HG02840 (cell line): Measurements from ENCODE around the gene PRPF38B.

Experiments used
- ATAC-seq: cut with Tn5 transposase; IDR thresholded peaks from one replicate; pipeline ENCODE4 v1.9.1; 2021; ENCODE audit warnings: mild to moderate bottlenecking, moderate library complexity, moderate number of reproducible peaks; ENCODE audit not compliant: unreplicated experiment, low FRiP score

The PRPF38B gene

GRCh38 chr1:108716437-108717230 lies 24.5 kb downstream of the PRPF38B start:
- ATAC-seq: no peak

DNA sequence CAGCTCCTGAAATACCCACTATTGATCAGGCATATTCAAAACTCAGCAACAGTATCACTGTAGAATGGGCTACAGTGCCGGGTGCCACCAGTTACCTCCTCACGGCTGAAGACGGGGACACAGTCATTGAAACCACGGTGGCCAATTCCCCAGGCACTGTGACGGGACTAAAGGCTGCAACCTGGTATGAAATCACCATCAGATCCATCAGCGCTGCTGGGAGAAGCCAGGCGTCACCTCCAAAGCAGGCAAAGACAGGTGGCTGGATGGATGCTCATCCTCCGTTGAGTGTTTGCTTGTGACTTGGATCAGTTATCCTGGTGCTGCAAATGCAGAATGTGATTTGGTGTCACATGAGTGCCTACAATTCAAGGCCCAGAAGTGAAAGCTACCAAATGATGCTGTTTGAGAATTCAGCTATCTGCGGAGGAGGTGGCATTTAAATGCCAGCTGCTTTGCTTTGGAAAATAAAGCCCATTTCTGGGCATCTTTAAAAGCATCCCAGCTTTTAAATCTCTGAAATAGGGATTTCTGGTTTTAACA lies 25.7 kb downstream of the PRPF38B start:
- ATAC-seq: no peak

DNA sequence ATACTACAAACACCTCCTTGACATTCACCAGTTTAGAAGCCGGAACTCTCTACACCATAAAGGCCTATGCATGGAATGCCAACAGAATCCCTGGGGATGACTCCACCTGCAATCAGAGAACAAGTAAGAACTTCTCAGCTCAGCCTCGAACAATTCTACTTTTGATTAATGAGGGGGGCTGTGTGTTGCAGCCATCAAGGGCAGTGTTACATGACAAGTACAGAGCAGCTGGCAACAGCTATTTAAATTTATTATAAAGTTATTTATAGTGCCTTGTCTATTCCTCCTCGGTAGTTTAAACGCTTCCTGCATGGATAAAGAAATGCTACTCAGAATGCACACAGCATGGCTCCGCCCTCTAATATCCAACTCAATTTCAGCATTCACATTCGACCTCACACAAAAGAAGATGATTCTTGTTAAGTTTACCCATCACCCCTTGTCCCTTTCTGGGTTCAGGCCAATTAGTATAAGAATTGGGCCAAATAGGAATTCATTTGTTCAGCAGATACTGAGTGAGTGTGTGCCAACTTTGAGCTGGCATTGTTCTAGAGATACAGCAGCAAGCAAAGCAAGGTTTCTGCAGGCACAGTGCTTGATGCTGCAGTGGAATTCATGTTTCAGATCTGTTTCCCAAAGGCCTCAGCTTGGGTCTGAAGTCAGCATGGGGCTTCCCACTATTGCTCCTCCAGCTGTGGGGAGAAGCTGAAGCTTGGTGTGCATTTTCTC lies 27.0 kb downstream of the PRPF38B start:
- no peak for ATAC-seq

DNA sequence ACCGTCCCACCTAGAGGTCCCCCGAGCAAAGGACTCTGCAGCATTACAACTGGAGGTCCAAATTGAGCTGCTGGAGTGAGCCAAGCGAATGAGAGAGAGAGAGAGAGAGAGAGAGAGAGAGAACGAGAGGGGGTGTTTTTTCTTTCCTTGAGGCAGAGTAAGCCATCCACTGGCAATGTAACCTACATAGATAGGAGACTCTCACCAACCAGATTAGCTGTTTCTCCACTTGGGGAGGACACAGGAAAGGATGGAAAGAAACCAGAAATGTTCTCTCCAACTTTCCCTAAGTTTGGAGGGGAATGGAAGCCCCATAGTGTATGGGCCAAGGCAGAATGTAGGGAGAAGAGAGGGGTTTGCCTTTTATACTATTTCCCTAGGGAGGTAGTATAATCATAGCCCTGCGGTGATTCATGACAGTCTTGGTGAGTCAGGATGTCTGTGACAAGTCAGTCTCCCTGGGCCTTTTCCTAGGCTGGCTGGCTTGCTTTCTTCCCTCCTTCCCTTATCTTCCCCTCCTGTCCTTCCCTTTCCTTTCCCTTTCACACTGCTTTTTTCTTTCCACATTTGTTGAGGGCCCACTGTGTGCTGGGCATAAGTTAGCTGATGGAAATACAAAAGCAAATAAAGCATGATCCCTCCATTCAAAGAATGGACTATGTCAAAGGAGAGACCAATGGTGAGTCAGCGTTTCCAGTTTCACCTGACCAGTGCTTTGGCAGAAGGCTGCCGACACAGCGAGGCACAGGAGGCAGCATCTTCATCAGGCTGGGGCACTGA lies 27.7 kb downstream of the PRPF38B start:
- ATAC-seq: no peak

GRCh38 chr1:108722292-108722691 lies 30.2 kb downstream of the PRPF38B start:
- ATAC-seq: no peak

DNA sequence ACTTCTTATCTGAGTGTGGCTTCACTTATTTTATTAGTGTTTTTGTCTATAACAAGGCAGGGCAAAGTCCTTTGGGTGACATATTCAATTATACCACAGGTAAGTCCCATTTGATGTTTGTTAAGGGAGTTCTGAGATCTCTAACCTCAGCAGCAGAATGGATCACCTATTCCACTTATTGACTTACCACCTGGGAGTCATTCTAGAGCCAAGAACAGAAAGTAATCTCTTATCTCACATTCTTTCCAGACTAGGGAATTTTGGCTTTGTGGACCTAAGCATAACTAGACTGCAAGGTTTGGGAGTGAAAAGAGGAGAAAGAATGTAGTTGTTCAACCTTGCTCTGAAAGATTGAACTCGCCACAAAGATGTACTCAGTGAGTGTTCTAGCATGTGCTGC lies 33.8 kb downstream of the PRPF38B start:
- ATAC-seq: no peak

- ATAC-seq: no peak
Observed at GRCh38 chr1:108728327-108728923, 36.3 kb downstream of the PRPF38B start.

DNA sequence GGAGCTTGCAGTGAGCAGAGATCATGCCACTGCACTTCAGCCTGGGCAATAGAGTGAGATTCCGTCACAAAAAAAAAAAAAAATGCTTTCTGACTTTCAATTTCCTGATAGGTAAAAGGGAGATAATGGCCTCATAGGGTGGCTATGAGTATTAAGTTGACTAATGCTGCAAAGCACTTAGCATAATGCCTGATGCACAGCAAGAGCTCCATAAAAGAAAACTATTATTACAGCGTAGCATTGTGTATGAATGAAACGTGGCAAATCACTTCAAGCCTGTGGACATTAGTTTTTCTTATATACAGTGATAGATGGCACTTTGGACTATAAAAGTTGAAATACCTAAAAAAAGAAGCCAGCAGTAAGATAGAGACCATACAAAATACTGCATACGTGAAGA lies 37.4 kb downstream of the PRPF38B start:
- ATAC-seq: no peak

DNA sequence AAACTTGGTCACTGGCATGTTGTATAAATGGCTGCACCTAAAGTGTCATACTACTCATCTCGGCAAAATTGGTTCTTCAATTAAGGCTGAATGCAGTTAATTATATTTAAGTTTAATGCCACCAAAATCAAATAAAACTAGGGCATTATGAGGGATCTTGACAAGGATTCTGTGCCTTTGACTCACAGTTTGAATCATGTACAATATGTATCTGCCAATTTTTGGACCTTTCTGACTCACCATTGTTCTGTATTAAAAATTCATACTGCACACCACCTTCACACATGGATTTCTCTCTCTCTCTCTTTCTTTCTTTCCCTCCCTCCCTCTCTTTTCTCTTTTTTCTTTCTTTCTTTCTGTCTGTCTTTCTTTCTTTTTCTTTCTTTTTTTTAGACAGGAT lies 40.3 kb downstream of the PRPF38B start:
- no peak for ATAC-seq

- no peak for ATAC-seq
Observed at GRCh38 chr1:108734171-108734865, 42.2 kb downstream of the PRPF38B start.

DNA sequence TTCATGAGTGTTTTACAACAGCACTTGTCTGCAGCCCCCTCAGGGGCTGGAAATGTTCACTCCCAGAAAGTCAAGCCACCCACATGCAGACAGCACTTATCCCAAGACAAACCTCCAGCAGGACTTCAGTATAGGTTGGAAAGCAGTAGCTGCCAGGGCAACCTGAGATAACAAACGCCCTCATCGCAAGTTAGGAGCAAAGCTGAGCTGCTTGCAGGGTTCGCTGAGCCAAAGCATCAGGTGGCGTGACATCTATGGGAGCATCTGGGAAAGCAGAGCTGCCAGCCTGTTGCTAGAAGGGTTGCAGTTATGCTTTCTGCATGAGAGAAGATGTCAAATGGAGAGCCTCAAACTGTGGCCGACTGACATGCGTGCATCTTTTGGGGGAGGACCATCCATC lies 50.1 kb downstream of the PRPF38B start:
- ATAC-seq: no peak

DNA sequence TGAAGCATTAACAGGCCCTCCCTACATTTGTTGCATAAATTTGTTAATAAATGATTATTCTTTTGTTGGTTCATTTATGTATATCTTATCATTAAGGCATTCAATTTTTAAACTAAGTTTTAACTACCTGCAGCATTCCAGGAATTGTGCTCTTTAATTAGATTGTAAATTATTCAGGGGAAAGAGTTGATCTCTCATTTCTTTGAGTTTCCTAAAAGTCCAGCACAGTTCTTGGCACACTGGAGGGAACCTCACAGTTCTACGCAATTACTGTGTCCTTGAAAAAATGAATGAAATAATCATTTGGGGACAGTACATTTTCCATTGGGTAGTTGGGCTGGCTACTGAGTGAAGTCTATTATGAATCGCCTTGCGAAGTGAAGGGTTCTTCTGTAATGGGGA lies 53.9 kb downstream of the PRPF38B start:
- ATAC-seq: no peak

DNA sequence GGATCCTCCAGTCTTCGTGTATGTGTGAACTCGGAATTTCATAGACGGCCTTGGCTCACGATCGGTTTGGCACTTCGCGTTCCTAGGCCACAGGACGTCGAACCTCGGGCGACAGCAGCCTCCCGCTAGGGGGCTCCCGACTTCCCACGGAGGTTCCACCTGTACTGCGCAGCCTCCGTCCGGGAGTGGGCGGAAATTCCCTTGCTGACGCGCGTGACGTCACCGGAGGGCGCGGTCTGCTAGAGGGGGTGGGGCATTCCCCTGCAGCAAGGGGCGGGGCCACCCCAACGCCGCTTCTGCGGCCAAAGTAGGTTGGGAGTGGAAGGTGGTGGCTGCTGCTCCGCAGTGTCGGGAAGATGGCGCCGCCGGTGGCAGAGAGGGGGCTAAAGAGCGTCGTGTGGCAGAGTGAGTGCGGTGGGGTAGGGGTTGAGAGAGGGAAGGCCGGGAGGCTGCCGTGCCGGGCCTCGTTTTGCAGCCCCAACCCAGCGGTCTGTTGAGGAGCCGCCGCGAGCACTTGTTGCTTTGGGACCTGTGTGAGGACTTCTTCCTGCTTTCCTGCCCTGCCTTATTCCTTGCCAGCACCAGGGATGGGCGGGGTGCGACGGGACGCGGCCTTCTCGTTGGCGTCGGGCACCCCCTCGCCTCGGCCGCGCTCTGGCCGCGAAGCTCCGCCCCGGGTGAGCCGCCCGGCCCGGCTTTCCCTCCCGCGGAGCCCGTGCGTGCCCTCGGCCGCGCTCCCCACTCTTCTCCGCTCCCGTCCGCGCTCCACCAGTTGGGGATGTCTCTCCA lies 54.5 kb downstream of the PRPF38B start, which contains the start of gene STXBP3:
STXBP3 (plus strand) TSS at position 293 of the 789 bp plus-strand sequence; CDS start at position 357, 64 bp downstream.
- ATAC-seq: peak; percentile 92

DNA sequence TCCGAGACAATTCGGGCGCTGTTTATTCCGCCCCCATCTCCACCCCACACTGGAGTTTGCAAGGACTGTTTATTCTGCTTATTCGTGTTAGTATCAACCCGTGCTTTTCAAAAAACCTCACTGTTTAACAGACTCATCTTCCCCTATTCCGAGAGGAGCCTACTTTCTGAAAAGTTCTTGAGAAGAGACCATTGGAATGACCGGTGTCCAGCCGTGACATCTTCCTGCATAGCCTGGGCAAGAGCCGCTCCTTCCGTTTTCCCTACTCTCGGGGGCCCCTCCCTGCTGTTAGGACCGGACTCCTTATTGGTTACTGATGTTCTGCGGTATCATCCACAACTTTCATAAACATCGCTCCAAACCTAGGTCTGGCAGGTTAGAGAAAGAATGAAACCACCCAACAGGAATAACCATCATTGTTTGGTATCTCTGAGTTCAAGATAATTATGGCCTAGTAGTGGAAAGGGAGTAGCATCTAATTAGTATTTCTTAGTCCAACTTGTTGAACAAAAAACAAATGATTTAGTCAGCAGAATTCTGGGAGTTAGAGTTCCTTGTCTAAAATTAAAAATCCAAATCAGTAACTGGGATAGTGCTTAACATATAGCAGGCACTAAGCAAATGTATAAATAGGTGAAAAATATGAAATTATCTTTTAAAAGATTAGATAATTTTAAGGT lies 55.2 kb downstream of the PRPF38B start:
- ATAC-seq: peak; percentile 19

DNA sequence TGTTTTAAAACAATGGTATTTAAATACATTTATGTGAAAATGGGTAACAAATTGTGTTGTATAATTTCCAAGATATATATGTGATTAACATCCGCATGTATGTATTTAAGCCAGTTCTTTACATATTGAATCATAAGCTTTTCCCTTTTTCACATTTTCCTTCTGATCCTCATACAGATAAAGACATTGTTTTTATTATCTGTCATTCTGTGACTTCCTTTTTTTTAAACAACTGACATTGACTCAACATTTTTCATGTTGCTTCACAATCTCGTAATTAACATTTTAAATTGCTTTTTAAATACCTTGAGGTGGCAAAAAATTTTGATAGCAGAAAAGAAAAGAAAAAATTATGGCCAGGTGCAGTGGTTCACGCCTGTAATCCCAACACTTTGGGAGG lies 55.8 kb downstream of the PRPF38B start:
- no peak for ATAC-seq

DNA sequence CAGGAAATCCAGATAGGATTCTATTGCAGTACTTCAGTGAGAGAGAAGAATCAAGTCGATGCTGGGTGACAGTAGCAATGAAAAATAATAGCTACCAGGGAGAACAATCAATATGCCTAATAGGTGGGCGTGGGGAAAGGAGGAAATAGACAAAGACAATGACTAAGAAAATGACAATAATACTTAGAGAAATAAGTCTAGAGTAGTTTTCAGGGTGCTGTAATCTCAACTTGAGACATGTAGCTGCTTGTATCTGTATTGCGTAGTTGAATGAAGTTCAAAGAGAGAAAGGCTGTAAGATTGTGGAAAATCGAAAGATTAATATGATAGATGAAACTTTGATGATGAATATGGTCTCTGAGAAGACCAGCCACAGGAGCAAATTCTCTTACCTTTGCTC lies 57.0 kb downstream of the PRPF38B start:
- ATAC-seq: no peak

- no peak for ATAC-seq
Observed at GRCh38 chr1:108750476-108751181, 58.5 kb downstream of the PRPF38B start.
